BLaER1 treated with 17β-estradiol and CSF1 and Interleukin-3, amounts not matched to agents 10 nM and 100 nM (cell line): ENCODE measurements around the gene UBE3B.
A peak's percentile ranks its signal among the peaks of the same experiment; 100 is the strongest.

Experiments used
- H3K27ac ChIP-seq, 11 experiments: shearing (Covaris generic); formaldehyde crosslinking; 2 replicates each; pipeline ENCODE4 v1.8.1; 2022
- H3K27me3 ChIP-seq, 11 experiments: shearing (Covaris generic); formaldehyde crosslinking; 2 replicates each; pipeline ENCODE4 v1.8.1; 2022
- H3K36me3 ChIP-seq, 11 experiments: shearing (Covaris generic); formaldehyde crosslinking; 2 replicates each; pipeline ENCODE4 v1.8.1; 2022
- H3K4me1 ChIP-seq, 10 experiments: shearing (Covaris generic); formaldehyde crosslinking; 2 replicates each; pipeline ENCODE4 v1.8.1; 2022
- H3K4me2 ChIP-seq, 11 experiments: shearing (Covaris generic); formaldehyde crosslinking; 2 replicates each; pipeline ENCODE4 v1.8.1; 2022
- H3K4me3 ChIP-seq, 10 experiments: shearing (Covaris generic); formaldehyde crosslinking; 2 replicates each; pipeline ENCODE4 v1.8.1; 2022
- H3K9ac ChIP-seq, 11 experiments: shearing (Covaris generic); formaldehyde crosslinking; 2 replicates each; pipeline ENCODE4 v1.8.1; 2022
- H3K9me3 ChIP-seq, 11 experiments: shearing (Covaris generic); formaldehyde crosslinking; replicated peaks in 1 of 11; 2 replicates each; pipeline ENCODE4 v1.8.1; 2022
- H4K20me1 ChIP-seq, 11 experiments: shearing (Covaris generic); formaldehyde crosslinking; 2 replicates each; pipeline ENCODE4 v1.8.1; 2022
- Cebpa-rat ChIP-seq, 11 experiments: shearing (Covaris generic); IDR thresholded peaks; 2 replicates each; pipeline ENCODE4 v1.8.1; 2022

The UBE3B gene

DNA sequence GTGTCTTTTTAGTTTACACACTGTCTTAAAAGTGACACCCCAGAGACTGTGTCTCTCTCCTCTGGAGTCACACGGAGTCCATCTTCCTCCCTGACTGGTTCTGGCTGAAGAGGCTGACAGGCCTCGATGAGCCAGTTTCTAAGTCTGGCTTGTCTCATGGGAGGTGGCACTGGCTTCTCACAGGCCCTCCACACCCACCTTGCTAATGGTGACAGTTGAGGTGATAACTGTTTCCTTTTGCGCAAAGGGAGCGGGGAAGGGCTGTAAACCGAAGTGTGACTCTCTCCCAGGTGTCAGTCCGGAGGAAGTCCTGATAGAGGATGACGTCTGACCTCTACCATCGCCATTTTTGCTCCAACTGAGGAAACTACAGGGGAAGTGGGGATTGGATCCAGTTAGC, 30.6 kb upstream of the UBE3B start:
- no peaks in the 10 kb centered on the region for H3K27me3 ChIP-seq
- peaks cover 51 to 86% (median 72%) of the 10 kb centered on the region in 11 experiments for H3K36me3 ChIP-seq
- no peak overlapping the region; a peak in 1 of 22 replicates for H3K9ac ChIP-seq
- H4K20me1 ChIP-seq = peaks cover 0 to 50% (median 24%) of the 10 kb centered on the region in 11 experiments; a peak in 13 of 22 replicates
- H3K9me3 ChIP-seq = no peaks in the 10 kb centered on the region
- peak overlapping the region in 4 of 11 experiments; percentile 17 to 24 (median 20); a peak in 3 of 22 replicates for H3K4me2 ChIP-seq
- no peak for TF ChIP-seq Cebpa-rat (IDR thresholded peaks at IDR 0.05)
- H3K27ac ChIP-seq = no peak overlapping the region
- peaks cover 0 to 12% (median 4%) of the 10 kb centered on the region in 10 experiments; a peak in 9 of 20 replicates for H3K4me1 ChIP-seq
- H3K4me3 ChIP-seq = no peak overlapping the region

- TF ChIP-seq Cebpa-rat (IDR thresholded peaks at IDR 0.05) = no peak
- Histone ChIP-seq H3K4me2 (peak overlapping the region in 3 of 11 experiments; percentile 17 to 24 (median 18); a peak in 1 of 22 replicates), H3K27ac (no peak overlapping the region), H4K20me1 (peaks cover 0 to 55% (median 24%) of the 10 kb centered on the region in 11 experiments; a peak in 14 of 22 replicates), H3K36me3 (peaks cover 57 to 92% (median 78%) of the 10 kb centered on the region in 11 experiments), H3K27me3 (no peaks in the 10 kb centered on the region), H3K9ac (no peak overlapping the region), H3K4me3 (no peak overlapping the region), H3K4me1 (peaks cover 0 to 12% (median 4%) of the 10 kb centered on the region in 10 experiments; a peak in 9 of 20 replicates), H3K9me3 (no peaks in the 10 kb centered on the region)
These were observed 30.0 kb upstream of the UBE3B start for GRCh38 chr12:109447482-109447881.

DNA sequence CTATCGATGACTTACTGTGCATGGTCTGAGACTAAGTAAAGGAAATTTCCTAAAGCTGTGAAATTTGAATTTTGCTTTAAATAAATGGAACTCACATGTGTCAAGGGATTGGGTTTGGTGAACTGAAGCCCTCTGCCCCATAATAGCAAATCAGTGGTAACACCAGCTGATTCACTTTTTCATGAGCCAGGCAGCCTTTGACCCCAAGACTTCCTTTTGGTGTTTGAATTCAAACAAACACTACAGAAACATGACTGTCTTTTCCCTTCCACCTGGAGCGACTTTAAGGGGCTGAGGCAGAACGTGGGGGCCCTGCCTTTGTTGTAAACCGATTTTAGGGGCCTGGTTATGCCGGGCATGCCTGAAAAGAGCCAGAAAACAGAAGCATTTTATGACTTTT, 29.2 kb upstream of the UBE3B start:
- H3K27me3 ChIP-seq = no peaks in the 10 kb centered on the region
- H3K9me3 ChIP-seq = no peaks in the 10 kb centered on the region
- H3K4me3 ChIP-seq = no peak overlapping the region
- H3K4me1 ChIP-seq = peaks cover 0 to 12% (median 4%) of the 10 kb centered on the region in 10 experiments; a peak in 9 of 20 replicates
- no peak overlapping the region for H3K4me2 ChIP-seq
- H3K36me3 ChIP-seq = peaks cover 65 to 100% (median 86%) of the 10 kb centered on the region in 11 experiments
- no peak for TF ChIP-seq Cebpa-rat (IDR thresholded peaks at IDR 0.05)
- no peak overlapping the region for H3K9ac ChIP-seq
- H4K20me1 ChIP-seq = peaks cover 0 to 63% (median 28%) of the 10 kb centered on the region in 11 experiments; a peak in 14 of 22 replicates
- H3K27ac ChIP-seq = no peak overlapping the region

DNA sequence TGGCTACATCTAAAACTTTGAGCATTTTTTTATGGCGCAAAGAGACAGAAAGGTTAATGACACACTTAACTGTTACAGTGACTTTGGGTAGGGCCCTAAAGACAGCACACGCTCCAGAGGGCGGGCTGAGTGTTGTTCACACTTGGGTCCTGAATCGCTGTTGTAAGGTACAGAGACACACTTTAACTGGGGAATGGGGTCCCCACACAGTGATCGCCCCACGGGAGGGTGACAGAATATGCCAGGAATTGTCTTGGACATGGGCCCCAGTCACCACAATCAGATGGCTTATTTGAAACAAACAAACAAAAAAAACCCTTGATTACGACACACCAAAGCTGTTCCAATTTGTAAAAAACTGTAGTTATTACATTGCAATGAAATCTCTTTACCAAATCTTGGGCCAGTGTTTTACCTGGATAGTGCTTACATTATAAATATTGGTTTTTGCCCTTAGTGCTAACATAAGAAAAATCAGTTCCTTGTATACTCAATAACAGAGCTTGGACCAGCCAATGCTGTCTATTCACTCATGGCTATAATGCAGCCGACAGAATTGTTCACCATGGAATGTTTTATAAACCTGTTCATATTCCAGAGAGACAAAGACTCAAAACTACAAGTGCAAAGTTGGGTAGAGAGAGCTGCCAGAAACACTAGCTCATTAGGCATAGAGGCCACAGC, 28.6 kb upstream of the UBE3B start:
- Histone ChIP-seq H4K20me1 (peaks cover 0 to 69% (median 30%) of the 10 kb centered on the region in 11 experiments; a peak in 15 of 22 replicates), H3K4me2 (no peak overlapping the region), H3K9me3 (no peaks in the 10 kb centered on the region), H3K27ac (no peak overlapping the region), H3K9ac (no peak overlapping the region), H3K4me3 (no peak overlapping the region), H3K27me3 (no peaks in the 10 kb centered on the region), H3K36me3 (peaks cover 70 to 100% (median 92%) of the 10 kb centered on the region in 11 experiments), H3K4me1 (peaks cover 0 to 12% (median 4%) of the 10 kb centered on the region in 10 experiments; a peak in 9 of 20 replicates)
- no peak for TF ChIP-seq Cebpa-rat (IDR thresholded peaks at IDR 0.05)

GRCh38 chr12:109449845-109450532, 27.4 kb upstream of the UBE3B start:
- peaks cover 0 to 12% (median 4%) of the 10 kb centered on the region in 10 experiments; a peak in 9 of 20 replicates for H3K4me1 ChIP-seq
- TF ChIP-seq Cebpa-rat (IDR thresholded peaks at IDR 0.05) = no peak
- no peak overlapping the region for H3K4me2 ChIP-seq
- no peak overlapping the region for H3K9ac ChIP-seq
- peaks cover 0 to 80% (median 30%) of the 10 kb centered on the region in 11 experiments; a peak in 16 of 22 replicates for H4K20me1 ChIP-seq
- no peaks in the 10 kb centered on the region for H3K27me3 ChIP-seq
- no peak overlapping the region for H3K27ac ChIP-seq
- no peaks in the 10 kb centered on the region for H3K9me3 ChIP-seq
- H3K4me3 ChIP-seq = no peak overlapping the region
- H3K36me3 ChIP-seq = peaks cover 82 to 100% (median 99%) of the 10 kb centered on the region in 11 experiments

GRCh38 chr12:109450980-109451379, 26.5 kb upstream of the UBE3B start:
- no peaks in the 10 kb centered on the region for H3K9me3 ChIP-seq
- TF ChIP-seq Cebpa-rat (IDR thresholded peaks at IDR 0.05) = no peak
- peaks cover 0 to 12% (median 4%) of the 10 kb centered on the region in 10 experiments; a peak in 9 of 20 replicates for H3K4me1 ChIP-seq
- no peak overlapping the region for H3K27ac ChIP-seq
- H4K20me1 ChIP-seq = peaks cover 0 to 89% (median 30%) of the 10 kb centered on the region in 11 experiments; a peak in 16 of 22 replicates
- no peak overlapping the region for H3K9ac ChIP-seq
- H3K27me3 ChIP-seq = no peaks in the 10 kb centered on the region
- no peak overlapping the region for H3K4me2 ChIP-seq
- peaks cover 92 to 100% (median 99%) of the 10 kb centered on the region in 11 experiments for H3K36me3 ChIP-seq
- H3K4me3 ChIP-seq = no peak overlapping the region

DNA sequence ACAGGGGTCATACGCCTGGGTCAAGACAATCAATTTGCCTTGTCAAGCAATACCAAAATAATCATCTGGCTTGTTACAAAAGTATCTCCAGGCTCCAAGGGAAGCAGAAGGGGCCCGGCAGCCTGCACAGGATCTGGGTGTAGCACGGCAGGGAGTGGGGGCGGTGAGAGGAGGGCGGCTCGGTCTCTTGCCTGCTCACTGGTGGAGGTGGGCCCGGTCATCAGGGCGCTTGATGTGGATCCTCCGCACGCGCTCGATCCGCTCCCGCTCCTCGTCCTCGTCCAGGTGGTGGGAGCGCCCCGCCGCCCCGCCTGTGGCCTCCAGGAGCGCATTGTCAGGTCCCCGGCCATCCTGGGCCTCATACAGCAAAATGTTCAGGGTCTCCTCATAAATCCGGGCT, 26.0 kb upstream of the UBE3B start:
- peaks cover 0 to 94% (median 33%) of the 10 kb centered on the region in 11 experiments; a peak in 16 of 22 replicates for H4K20me1 ChIP-seq
- peaks cover 96 to 100% (median 100%) of the 10 kb centered on the region in 11 experiments for H3K36me3 ChIP-seq
- TF ChIP-seq Cebpa-rat (IDR thresholded peaks at IDR 0.05) = no peak

GRCh38 chr12:109452489-109452888, 24.9 kb upstream of the UBE3B start:
- Histone ChIP-seq H3K27ac (no peak overlapping the region), H3K36me3 (peaks cover 96 to 100% (median 100%) of the 10 kb centered on the region in 11 experiments), H3K27me3 (no peaks in the 10 kb centered on the region), H4K20me1 (peaks cover 5 to 95% (median 37%) of the 10 kb centered on the region in 11 experiments; a peak in 17 of 22 replicates), H3K4me1 (peaks cover 0 to 3% (median under 1%) of the 10 kb centered on the region in 10 experiments; a peak in 6 of 20 replicates), H3K4me2 (no peak overlapping the region), H3K4me3 (no peak overlapping the region), H3K9ac (no peak overlapping the region), H3K9me3 (no peaks in the 10 kb centered on the region)
- no peak for TF ChIP-seq Cebpa-rat (IDR thresholded peaks at IDR 0.05)

More for the DNA sequence above, 26.0 kb upstream of the UBE3B start:
- Histone ChIP-seq H3K9me3 (no peaks in the 10 kb centered on the region), H3K4me1 (peaks cover 0 to 12% (median 4%) of the 10 kb centered on the region in 10 experiments; a peak in 9 of 20 replicates), H3K4me2 (no peak overlapping the region), H3K9ac (no peak overlapping the region), H3K27ac (no peak overlapping the region), H3K27me3 (no peaks in the 10 kb centered on the region), H3K4me3 (no peak overlapping the region)

DNA sequence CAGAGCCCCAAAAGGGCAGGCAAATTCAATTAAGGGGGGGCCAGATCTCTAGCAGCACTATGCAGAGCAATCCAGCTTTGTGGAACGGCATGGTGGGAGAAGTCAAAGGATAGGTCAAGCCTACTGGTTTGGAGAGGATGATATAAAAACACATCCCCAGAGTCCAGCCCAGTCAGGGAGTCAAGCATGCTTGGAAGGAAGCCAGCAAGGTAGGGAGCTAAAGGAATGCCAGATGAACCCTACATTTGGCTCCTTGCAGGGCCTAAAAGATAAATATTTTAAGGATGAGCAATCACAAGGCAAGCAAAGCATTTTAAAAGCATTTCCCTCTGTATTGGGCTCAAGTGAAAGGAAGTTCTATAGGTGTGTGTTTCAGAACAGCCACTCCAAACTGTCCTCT, 21.7 kb upstream of the UBE3B start:
- Histone ChIP-seq H3K9me3 (no peaks in the 10 kb centered on the region), H3K4me1 (peaks cover under 1 to 26% (median 2%) of the 10 kb centered on the region in 10 experiments; a peak in 17 of 20 replicates), H3K9ac (no peak overlapping the region), H3K27ac (no peak overlapping the region), H3K4me3 (no peak overlapping the region), H3K27me3 (no peaks in the 10 kb centered on the region), H4K20me1 (peaks cover 14 to 96% (median 45%) of the 10 kb centered on the region in 11 experiments), H3K36me3 (peaks cover 97 to 100% (median 99%) of the 10 kb centered on the region in 11 experiments), H3K4me2 (no peak overlapping the region)
- TF ChIP-seq Cebpa-rat (IDR thresholded peaks at IDR 0.05) = no peak
